Right ventricle myocardium superior (tissue), 1 donor: ENCODE measurements around the gene ACACA. TPM values are rescaled to one million over a fixed set of nuclear protein-coding genes. Genes with fewer than 3 reads are reported as not detected.

Experiments
- ATAC-seq: fragments of 200-7000 bp; cut with Tn5 transposase; one replicate; pipeline ENCODE4 v1.9.1; 2020; ENCODE audit warnings: mild to moderate bottlenecking; ENCODE audit not compliant: poor library complexity
- DNase-seq: peaks from one replicate; pipeline ENCODE4 v3.0.0-alpha.2; 2020
- intact Hi-C: fragments of 100-400 bp; cut with DNase I; formaldehyde crosslinking; loops from one replicate; pipeline ENCODE4 v1.11.2; 2022
- total RNA-seq: library from RNA; stranded (reverse); fragmentation: NEBNext Ultra II Directional; extraction: Animal tissue kit (Norgen Biotek cat#: 25700); gene quantifications from one replicate; pipeline ENCODE4 v1.2.1, GENCODE V29; 2021
- donor health status: DM: no; HTN: yes; CAD: no; lungs with severe emphysema.

Gene ACACA
- total RNA-seq, 1 donor from 2014 or later, result 15.4 TPM

DNA sequence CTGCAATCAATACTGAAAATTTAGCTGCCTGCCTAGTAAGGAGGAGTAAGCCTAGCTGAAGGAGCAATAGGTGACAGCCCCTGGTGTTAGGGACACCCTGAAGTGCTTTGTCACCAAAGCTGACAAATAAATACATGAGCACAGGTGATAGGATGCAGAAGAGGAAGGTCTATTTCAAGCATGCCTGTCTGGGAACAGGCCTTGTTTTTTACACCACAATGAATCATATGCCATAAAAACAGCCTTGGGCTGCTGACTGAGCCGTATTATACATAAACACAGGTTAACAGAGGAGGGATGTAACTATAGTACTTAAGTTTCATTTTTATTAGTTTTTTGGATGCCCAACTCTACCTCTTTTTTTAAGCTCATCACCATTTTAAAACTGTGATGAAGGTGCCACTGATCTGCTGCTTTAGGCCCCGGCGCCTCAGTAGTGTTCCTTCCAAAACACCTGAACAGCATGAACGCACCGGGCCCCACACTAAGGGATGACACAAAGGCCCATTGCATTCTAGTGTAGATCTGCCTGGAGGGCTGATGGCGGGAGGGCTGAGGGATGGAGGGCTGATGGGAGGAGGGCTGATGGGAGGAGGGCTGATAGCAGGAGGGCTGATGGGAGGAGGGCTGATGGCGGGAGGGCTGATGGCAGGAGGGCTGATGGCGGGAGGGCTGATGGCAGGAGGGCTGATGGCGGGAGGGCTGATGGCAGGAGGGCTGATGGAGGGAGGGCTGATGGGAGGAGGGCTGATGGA lies 307.5 kb downstream of the ACACA start:
- intact Hi-C loops, result no loop called here
- DNase-seq (no peak), ATAC-seq (no peak)

DNA sequence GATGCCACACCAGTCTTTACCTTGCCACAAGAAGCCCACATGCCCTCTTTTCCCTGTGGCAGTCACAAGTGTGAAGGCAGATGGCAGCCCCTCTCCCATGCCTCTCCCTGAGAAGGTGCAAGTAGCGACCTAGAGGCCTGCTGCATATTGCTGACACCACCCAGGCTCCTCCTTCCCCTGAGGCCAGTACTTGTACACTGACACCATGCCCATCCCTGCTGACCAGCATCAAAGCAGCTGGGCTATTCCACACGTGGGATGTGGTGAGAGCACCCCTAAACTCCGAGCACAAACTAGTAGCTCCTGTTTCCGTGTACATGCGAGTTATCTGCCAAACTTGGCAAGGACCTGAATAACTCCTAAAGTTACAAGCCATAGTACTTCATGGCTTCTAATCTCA lies 308.5 kb downstream of the ACACA start:
- DNase-seq (no peak), ATAC-seq (no peak)
- intact Hi-C loops, result no loop called here

DNA sequence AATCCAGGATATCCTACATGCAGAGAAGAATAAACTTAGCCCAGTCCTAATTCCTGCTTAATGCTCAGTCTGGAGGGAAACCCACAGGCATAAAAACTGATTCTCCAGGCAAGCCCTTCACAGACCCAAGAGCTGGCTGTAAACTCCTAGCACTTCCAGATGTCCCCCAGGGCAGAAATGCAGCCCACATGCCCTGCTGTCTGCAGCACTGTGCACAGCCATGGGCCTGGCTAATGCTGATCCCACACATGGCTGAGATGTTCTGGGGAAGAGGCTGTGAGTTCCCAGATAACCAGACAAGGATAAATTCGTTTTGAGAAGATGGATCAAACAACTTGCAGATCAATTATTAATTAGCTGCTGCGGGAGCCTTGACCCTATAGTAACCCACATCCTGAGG lies 309.5 kb downstream of the ACACA start:
- DNase-seq (no peak), ATAC-seq (no peak)
- intact Hi-C loops, result no loop called here

DNA sequence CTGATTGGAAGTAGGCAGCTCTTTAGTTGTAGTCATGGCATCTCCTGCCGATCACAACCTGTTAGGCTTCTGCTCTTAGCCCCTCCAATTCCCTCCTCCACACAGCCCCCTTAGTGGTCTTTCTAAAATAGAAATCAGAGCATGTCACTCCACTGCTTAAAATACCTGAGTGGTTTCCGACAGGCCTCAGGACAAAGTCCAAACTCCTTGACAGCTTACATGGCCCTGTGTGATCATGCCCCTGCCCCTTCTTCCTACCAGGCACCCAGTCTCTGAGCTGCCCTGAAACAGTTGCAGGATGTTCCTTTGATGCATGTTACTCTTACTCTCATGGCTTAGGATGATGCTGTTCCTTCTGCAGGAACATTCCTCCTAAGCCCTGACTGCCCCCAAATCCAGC lies 310.6 kb downstream of the ACACA start:
- no peak for DNase-seq
- intact Hi-C loops, result no loop called here
- ATAC-seq, result no peak

DNA sequence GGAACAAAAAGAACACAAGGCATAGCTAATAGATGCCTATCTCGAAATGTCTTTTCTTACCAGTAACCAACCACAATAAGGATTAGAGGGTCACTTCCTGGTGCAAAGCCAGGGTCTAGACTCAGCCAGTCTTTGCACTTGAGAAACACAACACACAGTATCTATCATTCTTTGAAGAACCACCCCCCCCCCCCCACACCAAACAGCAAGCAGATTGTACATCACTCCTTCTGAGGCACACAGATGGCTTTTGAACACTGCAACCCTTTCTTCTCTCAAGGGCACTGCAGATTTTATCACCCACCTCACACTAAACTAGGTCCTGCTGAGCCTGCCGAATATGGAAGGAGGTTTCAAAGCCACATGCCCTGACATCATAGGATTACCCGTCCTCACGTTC lies 312.2 kb downstream of the ACACA start:
- intact Hi-C loops, result no loop called here

DNA sequence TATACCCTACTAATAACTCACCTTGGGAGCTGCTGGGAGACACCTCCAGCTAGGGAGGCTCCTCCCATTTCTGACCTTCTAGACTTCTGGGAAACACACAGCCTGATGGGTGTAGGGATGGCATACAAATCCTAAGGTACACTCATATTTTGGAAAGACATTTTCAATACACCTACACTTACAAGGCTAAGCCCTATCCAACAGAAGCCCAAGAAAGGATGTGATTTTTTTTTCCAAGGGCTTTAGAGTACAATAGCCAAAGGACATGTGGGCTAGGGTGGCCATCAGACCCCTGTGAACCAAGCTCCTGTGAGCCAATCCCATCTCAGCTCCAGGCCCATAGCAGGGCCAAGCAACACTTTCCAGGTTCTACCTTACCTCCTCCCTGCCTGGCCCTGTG lies 313.9 kb downstream of the ACACA start:
- DNase-seq (no peak), ATAC-seq (no peak)
- intact Hi-C loops, result no loop called here

More for the DNA sequence above, 312.2 kb downstream of the ACACA start:
- ATAC-seq (no peak), DNase-seq (no peak)

DNA sequence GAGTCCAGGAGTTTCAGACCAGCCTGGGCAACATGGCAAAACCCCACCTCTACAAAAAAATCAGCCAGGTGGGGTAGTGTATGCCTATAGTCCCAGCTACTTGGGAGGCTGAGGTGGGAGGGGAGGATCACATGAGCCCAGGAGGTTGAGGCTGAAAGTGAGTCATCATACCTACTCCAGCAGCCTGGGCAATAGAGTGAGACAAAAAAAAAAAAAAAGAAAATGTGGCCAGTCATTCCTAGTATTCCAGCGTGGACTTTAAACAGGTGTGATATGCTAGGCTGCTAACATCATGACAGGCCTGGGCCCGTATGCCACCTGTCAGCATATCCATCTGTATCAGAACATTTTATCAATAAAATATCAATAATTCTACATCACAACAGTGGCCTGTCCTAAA lies 314.6 kb downstream of the ACACA start:
- DNase-seq, result no peak
- intact Hi-C loops, result no loop called here
- no peak for ATAC-seq

DNA sequence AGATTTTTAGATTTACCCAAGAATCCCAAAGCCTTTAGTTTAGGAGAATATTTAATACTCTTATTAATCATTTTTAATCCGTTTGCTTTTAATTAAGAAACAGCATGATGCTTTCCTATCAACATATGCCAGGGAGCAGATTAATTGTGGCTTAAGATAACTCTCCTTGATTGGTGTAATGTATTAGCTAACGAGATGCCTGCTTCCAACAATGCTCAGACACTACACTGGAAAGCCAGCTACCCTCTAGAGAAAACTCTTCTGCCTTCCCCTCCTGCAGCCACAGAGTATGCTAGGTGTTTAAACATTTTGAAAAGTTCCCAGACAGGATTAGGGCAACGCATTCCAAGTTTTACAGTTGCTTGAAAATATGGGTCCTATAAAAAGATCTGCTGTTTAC lies 315.7 kb downstream of the ACACA start:
- DNase-seq, result no peak
- ATAC-seq, result no peak
- intact Hi-C loops, result no loop called here

DNA sequence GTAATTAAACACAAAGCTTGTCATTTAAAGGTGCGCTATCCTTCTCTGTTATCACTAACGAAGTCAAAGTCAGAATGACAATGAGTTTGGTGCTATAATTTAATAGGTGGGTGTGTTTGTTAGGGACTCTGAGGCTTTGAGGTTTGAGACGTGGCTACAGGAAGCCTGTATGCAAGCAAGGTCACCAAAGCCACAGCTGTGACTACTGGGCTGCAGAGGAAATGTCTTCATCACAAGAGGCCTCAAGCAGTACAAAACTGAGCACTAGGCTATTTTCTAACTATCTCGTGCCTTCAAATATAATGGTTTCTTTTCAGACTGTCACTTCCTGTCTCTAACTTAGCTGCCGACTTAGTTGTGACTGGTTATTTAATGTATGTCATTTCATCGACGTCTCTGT lies 316.7 kb downstream of the ACACA start:
- no peak for DNase-seq
- intact Hi-C loops, result no loop called here
- peak; percentile 31 for ATAC-seq

DNA sequence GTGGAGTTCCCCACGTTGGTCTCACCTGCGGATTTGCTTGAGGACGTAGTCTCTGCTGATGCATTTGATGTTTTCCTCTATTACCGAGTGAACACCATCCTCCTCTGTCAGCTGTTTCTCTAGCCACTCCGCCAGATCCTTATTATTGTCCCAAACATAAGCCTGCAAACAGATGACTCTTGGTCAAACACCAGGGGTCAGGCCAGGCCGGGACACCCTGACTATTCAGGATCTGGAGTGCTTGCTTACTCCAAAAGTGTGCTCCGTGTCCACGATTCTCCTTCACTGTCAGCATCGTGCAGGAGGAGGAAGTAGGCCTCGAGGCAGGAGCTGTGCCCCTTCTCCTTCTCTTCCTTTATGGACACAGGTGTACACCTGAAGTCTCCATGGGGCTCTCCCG lies 317.7 kb downstream of the ACACA start:
- intact Hi-C loops, result no loop called here
- DNase-seq (no peak), ATAC-seq (no peak)

DNA sequence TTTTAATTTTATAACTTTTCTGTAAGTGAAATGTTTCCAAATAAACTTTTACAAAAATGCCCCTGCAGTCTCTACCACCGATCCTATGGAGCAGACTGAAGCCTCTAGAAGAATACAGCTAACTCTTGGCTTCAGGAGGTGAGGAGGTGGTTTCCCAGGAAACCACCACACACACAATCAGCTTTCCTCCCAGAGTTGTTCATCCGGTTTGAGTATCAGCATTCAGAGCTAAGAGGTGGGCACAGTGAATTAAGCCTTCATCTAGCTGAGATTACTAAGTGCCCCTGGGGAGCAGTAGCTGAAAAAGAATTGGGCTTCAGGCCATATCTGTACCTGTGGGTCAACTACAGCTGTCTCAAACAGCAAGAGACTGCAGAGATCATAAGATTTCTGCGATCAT lies 318.2 kb downstream of the ACACA start:
- DNase-seq (no peak), ATAC-seq (no peak)
- intact Hi-C loops, result no loop called here

DNA sequence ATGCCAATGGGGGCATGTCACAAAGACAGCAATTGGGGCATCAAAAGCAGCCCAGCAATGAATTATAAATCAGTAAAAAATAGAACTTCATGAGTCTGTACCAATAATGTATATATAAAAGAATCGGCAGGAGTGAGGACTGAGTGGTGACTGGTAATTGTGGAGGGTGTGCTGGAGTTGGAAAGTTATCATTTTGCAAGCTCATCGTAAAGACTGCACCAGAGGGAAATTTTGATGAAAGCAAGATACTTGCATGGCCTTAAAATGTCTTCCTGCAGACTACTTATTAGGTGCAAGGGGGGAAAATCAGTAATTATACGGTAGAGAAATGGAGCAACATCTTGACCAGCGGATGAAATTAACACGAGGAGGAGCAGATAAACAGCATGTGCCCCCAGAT lies 319.0 kb downstream of the ACACA start:
- DNase-seq (no peak), ATAC-seq (no peak)
- intact Hi-C loops, result no loop called here

DNA sequence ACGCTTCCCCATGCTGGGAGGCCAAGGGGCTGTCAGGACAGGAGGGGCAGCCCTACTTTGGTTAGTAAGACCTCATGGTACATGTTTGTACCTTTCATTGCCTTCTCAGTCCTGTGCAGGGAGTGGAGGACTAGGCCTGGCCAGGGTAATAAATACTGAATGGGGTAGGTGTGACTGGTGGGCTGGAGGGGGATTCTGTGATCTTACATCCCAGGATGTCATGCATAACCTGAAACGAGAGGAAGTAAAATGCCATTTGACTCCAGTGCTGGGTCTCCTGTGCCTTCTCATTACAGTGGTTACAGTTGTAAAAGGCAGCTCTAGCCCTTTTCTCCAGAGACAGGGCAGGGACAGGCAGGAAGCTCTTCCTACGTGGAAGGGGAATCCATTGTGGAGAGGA lies 319.7 kb downstream of the ACACA start:
- ATAC-seq (no peak), DNase-seq (no peak)
- intact Hi-C loops, result no loop called here

DNA sequence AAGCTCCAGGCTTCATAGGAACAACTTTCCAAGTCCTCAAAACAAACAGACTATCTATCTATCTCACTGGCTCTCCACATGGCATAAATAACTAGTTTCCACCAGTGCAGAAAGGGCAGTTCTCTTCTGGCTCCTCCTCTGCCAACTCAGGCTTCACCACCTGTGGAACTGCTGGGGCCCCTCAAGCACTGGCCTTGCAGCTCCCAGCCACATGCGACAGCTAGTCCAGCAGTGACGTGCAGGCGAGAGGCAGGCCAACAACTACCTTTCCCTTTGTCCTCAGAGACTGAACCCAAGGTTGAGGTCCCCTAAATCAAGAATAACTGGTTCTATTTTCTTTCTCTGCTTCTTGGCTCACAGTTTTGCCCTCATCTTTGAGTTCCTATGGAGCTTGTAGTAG lies 320.3 kb downstream of the ACACA start:
- ATAC-seq (no peak), DNase-seq (no peak)
- intact Hi-C loops, result no loop called here

DNA sequence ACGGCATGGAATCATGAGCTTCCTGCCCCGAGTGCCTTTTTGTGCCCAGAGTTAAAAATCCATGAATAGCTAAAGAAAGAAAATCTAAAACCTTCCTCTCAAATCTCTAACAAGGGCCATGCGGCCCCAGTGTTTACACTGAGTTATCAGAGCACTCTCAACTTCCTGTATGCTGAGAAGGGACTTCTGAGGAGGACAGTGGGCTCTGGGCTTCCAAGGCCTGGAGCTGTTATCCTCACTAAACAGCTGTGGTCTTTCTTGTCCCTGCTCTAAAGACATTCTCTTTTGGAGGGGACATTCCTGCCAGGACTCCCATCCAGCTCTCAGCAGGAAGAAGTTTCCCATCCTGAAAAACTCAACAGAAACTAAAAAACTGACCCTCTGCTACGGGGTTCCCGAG lies 322.3 kb downstream of the ACACA start:
- intact Hi-C loops, result no loop called here
- ATAC-seq, result no peak
- no peak for DNase-seq

DNA sequence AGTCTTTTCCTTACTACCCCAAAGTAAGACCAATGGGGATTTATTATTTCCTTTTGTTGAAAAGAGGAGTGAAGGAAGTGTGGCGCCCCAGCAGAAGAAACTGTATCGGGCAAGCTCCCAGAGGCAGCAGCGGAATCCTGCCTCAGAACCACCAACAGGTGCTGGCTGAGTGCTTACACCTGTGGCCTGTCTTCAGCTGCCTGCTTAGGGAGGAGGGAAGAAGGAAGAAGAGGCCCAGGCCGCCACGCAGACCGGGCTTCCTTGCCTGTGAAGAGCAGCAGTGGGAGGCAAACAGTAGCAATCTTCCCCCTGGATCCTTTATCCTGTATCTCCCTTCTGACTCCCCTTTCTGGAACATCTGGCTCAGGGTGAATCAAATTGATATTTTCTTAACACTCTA lies 323.2 kb downstream of the ACACA start:
- intact Hi-C loops, result no loop called here
- DNase-seq (no peak), ATAC-seq (no peak)

DNA sequence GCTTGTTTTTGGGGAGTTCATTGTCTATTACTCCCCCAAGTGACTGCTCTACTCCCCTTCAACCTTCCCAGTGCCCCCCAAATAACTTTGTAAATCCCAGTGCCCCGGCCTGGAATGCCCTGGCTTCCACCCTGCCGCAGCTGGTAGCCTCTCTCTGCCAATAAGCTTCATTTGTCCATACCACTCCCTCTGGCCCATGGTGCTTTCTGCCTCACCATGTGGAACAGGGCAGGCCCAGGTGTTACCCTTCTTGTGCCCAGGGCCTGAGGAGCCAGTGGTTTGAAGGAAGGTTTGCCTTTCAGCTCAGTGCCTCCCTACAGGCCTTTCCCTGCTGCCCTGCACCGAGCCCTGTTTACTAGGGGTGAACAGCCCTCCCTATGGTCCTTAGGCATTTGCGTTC lies 323.7 kb downstream of the ACACA start:
- ATAC-seq, result no peak
- intact Hi-C loops, result no loop called here

DNA sequence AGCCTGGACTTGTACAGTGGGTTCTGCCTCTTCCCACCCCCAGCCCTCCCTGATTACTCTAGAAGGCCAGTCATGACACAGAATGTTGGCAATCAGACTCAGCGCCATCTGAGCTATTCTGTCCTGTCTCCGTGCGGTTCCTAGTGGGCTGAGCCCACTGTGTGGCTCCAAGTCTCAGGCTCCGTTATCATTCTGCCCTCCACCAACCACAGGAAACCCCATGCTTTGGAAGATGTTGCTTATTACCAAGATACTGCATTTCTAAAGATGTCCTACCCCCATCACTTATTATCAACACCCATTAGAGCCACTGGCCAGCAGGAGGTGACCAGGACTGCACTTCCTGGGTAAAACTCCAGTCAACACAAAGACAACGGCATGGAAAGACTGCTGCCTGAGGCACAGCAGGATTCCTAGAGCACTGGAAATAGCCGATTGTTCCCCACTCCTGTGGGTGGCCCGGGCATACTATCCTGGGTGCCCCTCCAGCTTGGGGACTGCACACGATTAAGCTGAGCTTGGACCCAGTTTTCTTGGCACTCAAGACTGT lies 324.2 kb downstream of the ACACA start:
- intact Hi-C loops, result no loop called here
- ATAC-seq, result no peak
- no peak for DNase-seq

More for the DNA sequence above, 323.7 kb downstream of the ACACA start:
- no peak for DNase-seq

DNA sequence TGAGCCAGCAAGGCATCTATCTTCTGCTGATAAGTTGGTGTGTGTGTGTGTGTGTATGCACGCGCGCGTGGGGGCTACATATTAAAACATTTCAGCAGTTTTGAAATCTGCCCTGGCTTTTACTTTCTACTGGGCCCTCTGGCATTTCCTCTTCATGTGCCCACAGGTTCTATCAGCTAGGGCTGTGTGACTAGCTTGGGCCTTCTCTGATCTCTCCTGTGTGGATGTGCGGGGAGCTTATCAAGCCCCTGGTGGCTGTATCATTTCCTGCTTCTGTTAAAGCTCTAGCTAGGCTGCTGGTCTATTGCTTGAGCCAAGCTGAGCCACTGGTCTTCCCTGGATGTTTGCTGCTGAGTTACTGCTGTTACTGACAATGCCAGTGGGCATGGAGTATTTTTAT lies 325.3 kb downstream of the ACACA start:
- intact Hi-C loops, result no loop called here
- DNase-seq (no peak), ATAC-seq (no peak)

DNA sequence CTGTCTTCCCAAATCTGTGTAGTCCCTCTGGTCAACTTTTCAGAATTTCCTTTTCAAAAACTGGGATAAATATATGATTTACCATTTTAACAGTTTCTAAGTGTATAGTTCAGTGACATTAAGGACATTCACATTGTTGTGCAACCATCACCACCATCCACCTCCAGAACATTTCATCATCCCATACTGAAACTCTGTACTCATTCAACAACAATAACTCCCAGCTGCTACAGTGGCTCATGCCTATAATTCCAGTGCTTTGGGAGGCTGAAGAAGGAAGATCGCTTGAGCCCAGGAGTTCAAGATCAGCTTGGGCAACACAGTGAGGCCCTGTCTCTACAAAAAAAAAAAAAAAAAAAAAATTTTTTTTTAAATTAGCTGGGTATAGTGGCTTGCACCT lies 326.9 kb downstream of the ACACA start:
- intact Hi-C loops, result no loop called here

More for the DNA sequence above, 326.9 kb downstream of the ACACA start:
- DNase-seq (no peak), ATAC-seq (no peak)
